ENCODE results near the gene MAP3K13. TPM values are rescaled to one million over a fixed set of nuclear protein-coding genes. Genes with fewer than 3 reads are reported as not detected.
"Not testable (repeated sequence)": the region's sequence is repeated elsewhere in the genome, so short reads cannot be mapped to it uniquely, and the experiment has no call there.

MAP3K13 gene
- polyA plus RNA-seq, 4 donors = 40.8 to 50.2 (median 46.7) TPM

DNA sequence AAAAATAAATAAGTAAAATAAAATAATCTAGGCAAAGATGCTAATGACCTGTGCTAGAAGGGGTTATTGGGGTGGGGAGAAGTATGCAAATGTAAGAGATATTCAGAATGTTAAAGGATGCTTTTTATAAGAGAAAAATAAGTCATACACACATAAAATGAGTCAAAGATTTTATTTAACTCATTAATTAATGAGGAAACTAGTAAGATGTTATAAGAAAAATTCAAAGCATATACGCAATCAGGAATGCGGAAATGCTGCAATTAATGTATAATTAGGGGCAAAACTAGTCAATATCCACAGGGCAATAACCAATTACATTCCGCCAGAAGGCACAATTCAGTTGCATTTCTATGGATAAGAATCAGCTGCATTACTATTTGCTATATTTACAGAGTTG is 30.1 kb downstream of the MAP3K13 start:
- no peak for DNase-seq (ENCODE audit: low read depth in 4 of 4, low spot score in 2 of 4)

DNA sequence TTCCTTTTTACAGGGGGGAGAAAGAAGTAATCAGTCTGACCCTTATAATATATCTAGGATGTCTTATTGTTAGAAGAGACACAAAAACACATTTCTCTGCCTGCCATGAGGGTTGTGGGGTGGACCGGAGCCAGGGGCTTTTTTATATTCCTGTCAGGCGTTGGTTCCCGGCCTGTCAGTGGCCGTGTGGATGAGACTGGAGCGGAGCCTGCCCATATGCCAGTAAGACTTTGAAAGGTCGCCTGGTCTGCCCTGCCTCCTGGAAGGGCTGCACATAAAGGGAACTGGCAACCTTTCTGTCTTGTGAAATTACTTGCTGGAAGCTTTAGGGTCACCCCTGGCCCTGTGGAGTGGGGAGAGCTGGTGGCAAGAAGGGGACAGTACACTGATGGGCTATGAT is 34.7 kb downstream of the MAP3K13 start:
- no peak for DNase-seq (ENCODE audit: low read depth in 4 of 4, low spot score in 2 of 4)

DNA sequence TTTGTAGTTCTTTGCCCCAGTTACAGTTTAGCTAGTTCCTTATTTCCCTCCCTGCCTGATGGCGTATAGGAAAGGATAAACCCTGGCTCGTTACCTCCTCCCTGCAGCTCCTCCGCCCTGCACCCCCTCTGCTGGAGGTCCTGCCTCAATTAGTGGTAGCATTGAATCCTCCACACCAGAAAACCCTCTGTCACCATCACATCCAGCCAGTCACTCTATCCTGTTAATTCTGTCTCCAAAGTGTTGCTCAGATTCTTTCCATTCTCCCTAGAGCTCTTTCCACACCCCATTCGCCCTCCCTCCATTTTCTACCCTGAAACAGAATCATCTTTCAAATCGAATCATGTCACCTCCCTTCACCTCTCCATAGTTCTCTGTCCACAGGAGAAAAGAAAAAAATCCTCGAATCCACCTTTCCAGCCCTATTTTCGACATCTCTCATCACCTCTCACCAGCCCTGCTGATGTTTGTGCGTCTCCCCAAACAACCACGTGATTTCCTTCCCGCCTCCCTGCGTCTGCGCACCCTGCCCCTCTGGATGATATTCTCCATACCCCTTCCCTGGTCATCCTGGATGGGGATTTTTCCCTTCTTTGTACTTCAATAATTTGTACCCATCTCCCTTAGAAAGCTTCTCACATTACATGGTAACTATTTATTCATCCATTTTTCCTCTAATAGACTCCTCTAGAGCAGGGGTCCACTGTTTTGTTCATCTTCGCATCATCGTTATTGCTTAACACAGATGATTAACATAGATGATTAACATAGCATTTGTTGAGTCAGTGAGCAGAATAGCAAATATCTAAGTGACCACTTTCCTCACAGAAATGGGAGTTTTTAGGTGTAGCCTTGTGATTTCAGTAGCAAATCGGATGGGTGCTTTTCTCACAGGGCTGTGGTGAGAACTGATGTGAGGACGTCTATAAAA is 37.1 kb downstream of the MAP3K13 start:
- DNase-seq (ENCODE audit: low read depth in 4 of 4, low spot score in 2 of 4) = no peak

DNA sequence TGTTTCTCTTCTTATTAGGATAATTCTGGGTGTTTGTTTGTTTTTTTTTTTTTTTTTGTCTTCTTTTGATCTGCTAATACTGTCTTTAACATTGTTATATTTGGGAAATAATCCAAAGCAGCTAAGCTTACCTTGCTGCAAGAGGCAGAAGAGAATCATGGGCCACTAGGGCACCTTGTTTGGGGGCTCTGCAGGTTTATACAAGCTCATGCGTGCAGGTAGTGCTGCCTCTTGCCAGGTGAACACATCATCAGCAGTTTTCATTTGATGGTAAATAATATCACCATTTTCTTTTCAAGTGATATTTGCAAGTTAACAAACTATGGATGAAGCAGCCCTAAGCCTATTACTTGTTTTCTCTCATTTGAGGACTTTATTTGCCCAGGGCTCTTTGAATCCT is 37.9 kb downstream of the MAP3K13 start:
- DNase-seq (ENCODE audit: low read depth in 4 of 4, low spot score in 2 of 4) = no peak

DNA sequence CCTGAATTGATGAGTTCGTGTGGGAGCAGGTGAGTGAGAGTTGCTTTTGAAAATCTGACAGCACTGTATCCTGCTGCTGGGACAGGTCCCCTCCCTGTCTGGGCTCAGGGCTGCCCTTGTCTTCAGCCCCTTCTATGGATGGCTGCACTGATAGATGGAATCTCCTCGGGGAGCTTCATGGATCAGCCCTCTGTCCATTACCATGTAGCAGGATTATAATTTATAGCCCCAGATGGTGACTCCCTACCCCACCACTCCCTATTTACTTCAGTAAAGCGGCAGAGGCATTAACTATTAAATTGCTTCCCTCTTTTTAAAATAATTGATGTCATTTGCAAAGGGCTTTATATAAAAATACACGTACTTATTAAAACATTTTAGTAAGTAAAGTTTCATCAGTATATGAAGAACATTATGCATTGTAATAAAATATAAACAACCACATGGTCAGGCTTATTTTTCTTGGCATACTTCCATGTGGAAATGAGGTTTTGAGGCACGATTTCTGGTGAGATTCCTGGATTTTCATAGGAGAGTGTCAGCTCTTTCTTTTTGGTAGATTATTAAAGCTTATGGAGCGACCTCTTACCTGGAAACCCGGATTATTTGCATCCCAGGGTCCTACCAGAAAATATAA is 38.5 kb downstream of the MAP3K13 start:
- no peak for DNase-seq (ENCODE audit: low read depth in 4 of 4, low spot score in 2 of 4)

DNA sequence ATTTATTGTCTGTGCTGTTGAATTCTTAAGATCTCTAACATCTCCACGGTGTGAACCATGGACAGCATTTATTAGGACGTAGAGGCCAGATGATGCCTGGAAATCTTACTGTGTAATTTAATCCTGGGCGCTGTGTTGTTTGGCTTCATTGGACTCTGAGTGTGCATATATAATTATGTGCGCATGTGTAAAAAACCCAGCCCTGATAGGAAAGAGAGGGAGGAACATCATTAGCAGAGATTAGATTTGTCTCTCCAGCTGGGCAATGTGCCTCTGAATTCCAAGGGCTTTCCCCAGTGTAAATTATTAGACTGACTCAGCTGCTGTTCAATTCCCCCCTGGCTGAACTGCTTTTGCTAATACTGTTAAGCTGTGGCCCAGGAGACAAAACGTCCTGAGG is 39.6 kb downstream of the MAP3K13 start:
- peak in 1 of 4 donors; percentile 19 for DNase-seq (ENCODE audit: low read depth in 4 of 4, low spot score in 2 of 4)

DNA sequence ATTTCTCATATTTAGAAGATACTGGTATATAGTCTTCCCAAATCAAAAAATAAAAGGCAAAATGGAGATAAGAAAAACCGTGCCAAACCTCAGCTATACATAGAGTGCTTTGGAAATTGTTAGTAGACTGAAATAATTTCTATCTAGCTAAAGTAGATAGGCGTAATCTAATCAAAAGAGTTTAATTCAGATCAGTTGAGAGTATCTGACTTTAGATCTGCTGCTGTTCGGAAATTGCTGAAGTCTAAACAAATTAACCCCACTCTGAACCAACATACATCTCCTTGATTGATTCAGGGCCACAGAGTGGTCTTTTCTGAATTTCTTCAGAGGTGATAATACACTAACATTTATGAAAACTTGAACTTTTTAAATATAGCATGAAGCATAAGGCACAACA is 40.1 kb downstream of the MAP3K13 start:
- no peak for DNase-seq (ENCODE audit: low read depth in 4 of 4, low spot score in 2 of 4)

DNA sequence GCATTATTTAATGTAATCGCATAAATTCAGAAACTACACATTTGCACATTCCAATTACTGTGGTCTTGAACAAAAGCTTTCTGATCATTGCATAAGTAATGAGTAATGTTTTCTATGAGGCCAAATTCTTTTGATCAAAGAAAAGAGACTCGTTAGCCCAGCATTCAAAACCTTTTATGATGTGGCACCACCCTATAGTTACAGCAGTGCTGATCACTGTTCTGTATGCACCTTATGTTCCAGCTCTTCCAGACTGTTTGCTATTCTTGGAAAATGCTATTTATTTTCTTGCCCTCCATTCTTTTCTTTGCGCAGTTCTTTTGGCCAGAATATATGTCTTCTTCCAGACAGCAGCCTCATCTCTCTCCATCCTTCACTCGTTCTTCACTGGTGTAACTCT is 42.3 kb downstream of the MAP3K13 start:
- DNase-seq (ENCODE audit: low read depth in 4 of 4, low spot score in 2 of 4) = no peak

DNA sequence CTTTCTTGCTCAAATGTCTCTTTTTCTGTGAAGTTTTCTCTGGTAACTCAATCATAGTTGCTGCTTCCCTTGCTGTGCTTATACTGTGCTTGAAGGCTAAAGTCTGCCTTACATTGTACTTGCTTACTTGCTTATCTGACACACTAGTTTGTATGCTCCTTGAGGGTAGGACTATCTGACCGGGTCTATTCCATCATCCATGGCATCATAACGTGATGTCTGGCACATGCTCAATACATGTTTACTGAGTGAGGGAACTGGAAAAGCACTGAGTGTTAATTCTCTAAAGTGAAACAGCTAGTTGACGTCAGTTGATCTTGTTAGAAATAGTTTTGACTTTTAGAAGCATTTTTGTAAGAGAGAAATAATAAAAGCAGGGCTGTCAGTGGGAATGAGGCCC is 42.7 kb downstream of the MAP3K13 start:
- no peak for DNase-seq (ENCODE audit: low read depth in 4 of 4, low spot score in 2 of 4)

DNA sequence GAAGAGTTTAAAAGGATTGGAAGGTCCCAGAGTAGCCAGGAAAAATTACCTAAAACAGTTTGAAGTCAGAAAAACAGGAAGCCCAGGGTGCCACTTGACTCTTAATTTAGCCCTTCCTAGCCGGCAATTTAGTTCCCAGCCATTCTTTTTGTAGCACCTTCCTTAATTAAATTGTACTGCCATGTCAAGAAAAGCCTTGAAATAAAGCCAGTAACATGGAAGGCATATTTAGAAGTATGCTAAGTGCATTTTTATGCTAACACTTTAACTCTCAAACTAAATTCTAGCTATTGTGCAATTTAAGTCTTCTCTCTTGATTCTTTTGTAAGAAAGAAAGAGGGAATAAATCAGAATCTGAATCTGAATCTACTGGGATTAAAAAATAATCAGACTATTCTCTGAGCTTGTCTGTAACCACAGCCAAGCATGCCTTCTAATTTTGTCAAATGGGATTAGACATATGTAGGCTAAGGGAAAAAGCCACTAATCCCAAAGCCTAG is 43.2 kb downstream of the MAP3K13 start:
- DNase-seq (ENCODE audit: low read depth in 4 of 4, low spot score in 2 of 4) = no peak

DNA sequence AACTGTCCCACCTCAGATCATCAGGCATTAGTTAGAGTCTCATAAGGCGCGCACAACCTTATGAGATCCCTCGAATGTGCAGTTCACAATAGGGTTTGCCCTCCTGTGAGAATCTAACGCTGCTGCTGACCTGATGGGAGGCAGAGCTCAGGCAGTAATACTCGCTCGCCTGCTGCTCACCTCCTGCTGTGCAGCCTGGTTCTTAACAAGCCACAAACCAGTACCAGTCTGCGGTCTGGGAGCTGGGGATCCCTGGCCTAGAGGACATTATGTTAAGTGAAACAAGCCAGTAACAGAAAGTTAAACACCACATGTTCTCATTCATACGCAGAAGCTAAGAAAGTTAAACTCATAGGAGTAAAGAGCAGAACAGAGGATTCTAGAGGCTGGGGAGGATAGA is 47.0 kb downstream of the MAP3K13 start:
- DNase-seq (ENCODE audit: low read depth in 4 of 4, low spot score in 2 of 4) = no peak

DNA sequence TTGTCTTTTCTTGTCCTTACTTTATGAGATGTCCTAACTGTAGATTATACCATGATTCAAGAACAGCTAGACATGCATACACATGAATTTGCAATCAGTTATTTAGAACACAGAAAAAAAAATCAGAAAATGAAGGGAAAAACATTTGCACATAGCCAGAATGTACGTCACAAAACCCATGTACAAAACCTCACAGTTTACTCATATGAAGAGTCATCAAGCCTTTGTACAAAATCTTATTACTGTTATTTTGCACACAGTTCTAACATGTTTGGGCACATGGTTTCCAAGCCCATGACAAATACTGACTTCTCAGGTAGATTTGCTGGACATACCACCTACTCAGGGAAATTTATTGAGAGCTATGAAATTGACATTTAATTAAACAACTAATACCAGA is 48.2 kb downstream of the MAP3K13 start:
- no peak for DNase-seq (ENCODE audit: low read depth in 4 of 4, low spot score in 2 of 4)

DNA sequence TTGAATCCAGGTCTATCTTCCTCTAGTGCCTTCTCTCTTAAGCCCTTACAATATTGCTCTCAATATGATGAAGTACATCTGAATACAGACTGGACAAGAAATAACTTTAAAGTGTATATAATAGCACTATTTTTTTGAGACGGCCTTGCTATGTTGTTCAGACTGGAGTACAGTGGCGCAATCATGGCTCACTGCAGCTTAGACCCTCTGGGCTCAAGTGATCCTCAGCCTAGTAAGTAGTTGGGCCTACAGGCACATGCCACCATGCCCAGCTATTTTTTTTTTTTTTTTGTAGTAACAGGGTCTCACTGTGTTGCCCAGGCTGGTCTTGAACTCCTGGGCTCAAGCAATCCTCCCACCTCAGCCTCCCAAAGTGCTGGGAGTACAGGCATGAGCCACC is 53.6 kb downstream of the MAP3K13 start:
- DNase-seq (ENCODE audit: low read depth in 4 of 4, low spot score in 2 of 4) = no peak

DNA sequence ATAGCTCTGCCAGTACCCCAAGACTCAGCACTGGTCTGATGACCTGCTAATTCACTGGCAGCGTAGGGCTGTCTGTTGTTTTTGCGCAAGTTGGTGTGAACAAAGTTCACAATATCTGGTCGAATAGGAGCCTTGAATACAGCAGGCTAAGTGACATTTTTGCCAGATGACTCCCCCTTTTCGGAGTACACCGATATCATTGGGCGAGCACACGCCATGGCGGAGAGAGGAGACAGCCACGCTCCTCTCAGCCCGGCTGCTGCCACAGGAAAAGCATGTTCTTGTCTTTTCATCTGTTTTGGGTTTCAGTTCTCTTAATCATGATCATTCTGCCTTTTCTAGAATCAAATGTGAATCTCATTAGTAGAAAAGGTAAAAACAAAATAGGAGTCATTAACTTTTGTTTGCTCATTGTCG is 55.6 kb downstream of the MAP3K13 start:
- not testable (repeated sequence) for DNase-seq (ENCODE audit: low read depth in 4 of 4, low spot score in 2 of 4)

DNA sequence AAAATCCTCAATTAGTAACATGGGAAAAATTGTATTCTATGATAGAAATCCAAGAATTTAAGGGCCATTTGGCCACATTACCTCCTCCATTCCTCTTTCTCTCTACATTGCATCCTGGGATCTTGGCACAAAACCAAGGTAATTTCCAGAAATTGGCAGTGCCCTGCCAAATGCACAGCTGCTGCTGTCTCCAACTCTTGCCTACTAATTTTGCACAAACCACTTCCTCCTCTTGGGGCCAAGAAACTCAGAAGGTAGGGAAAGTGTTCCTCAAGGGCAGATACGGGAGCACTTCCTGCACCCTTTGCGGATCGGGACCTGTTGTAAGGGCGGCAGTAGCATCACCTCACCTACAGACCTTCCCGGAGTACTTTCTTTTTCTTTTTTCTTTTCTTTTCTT is 57.8 kb downstream of the MAP3K13 start:
- no peak for DNase-seq (ENCODE audit: low read depth in 4 of 4, low spot score in 2 of 4)

DNA sequence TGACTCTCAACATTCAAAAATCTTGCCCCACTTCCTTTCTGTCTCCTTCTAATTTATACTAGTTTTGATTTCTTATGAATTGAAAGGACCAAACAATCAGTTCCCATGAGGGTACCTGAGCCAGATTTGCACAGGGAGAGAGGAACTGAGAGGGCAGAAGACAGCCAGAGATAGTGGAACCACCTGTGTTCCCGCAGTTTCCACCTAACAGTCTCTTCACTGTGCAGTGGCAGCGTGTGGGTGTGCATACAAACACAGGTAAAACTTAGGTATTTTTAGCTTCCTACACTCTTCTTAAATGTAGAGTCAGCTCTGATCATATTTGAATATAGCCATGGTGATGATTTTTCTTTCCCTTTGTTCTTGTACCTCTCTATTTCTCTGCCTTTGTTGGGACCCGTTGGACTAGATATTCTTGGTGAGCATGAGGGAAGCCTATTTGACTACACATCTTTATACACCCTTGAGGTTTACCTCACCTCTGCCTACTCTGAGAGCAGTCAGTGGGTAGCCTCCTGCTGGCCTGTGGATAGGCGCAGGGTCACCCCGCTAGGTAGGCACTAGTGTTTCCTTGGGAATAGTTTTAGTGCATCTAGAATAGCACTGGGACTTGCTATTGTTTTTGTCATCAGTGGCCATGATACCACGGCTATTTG is 58.8 kb downstream of the MAP3K13 start:
- no peak for DNase-seq (ENCODE audit: low read depth in 4 of 4, low spot score in 2 of 4)

DNA sequence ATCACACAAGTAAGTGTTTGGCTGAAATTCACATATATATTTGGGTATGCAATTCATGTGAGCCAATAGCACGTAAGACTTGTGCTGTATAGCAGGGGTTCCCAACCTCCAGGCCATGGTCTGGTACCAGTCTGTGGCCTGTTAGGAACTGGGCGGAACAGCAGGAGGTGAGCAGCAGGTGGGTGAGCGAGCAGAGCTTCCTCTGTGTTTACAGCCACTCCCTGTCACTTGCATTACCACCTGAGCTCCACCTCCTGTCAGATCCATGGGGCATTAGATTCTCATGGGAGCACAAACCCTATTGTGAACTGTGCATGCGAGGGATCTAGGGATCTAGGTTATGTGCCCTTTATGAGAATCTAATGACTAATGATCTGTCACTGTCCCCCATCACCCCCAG is 59.7 kb downstream of the MAP3K13 start:
- no peak for DNase-seq (ENCODE audit: low read depth in 4 of 4, low spot score in 2 of 4)

DNA sequence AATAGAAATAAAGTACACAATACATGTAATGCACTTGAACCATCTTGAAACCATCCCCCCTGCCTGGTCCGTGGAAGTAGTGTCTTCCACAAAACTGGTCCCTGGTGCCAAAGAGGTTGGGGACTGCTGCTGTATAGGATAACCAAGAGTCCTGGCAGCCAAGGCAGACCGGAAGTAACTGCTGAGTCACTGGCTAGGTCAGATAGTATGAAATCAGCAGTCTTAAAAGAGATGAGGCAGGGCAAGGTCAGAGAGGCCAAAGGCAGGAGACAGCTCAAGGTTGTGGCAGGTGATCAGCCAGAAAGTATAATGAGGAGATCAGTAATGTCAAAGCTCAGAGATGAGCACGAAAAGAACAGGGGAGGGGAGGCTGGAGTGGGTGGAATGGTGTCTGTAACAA is 60.2 kb downstream of the MAP3K13 start:
- no peak for DNase-seq (ENCODE audit: low read depth in 4 of 4, low spot score in 2 of 4)

DNA sequence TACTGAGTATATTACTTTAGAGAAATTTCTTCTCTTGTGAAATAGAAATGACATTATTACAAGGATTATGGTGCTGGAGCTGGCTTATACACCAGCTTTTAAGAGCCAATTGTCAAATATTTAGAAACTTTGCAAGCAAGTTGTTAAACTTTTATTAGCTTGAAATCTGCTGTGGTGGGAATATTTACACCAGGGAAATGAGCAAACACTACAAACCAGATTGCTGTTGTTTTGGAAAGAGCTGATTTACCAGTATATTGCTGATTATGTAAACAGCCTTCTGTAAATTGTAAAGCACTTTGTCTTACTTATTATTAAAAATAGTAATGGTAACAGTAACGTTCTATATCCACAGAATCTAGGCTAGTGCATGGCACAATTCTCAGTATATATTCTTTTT is 61.5 kb downstream of the MAP3K13 start:
- no peak for DNase-seq (ENCODE audit: low read depth in 4 of 4, low spot score in 2 of 4)

DNA sequence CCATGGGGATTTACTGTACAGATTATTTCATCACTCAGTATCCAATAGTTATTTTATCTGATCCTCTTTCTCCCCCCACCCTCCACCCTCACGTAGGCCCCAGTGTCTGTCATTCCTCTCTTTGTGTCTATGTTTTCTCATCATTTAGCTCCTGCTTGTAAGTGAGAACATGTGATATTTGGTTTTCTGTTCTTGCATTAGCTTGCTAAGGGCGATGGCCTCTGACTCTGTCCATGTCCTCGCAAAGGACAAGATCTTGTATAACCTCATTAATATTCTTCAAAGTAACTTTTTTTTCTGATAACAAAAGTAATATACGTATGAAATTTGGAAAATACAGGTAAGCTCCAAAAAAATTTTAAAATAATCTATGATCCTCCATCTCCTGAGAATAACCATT is 67.4 kb downstream of the MAP3K13 start:
- no peak for DNase-seq (ENCODE audit: low read depth in 4 of 4, low spot score in 2 of 4)

DNA sequence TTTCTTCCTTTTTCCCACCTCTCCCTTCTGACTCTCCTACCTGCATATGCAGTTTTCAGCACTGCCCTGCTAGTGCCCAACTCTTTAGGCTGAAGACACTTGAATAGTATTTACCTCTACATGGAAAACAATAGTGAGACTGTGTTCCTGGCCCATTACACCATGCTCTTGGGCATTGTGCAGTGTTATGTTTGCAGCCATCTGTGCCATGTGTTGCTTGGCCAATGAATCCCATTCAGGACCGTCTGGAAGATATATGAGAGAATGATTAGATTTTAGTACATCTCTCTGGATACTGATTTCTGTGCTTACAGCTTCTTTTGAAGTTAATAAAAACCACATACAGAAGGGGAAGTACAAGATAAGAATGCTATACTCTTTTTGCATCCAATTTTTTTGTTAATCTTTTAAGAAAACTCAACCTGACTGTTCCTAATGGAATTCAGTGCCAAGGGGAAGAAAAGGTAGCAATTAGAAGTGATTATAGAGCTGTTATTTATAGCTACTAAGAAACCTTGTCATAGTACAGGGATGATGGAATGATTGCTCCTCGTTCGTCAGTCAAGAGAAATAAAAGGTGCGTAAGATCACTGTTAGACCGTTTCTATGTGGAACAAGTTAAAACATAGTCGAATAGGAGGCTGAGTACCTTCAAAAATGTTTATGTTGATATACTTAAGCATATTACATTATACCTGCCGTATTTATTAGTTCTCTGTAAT is 77.0 kb downstream of the MAP3K13 start:
- DNase-seq (ENCODE audit: low read depth in 4 of 4, low spot score in 2 of 4) = no peak
